Liver (tissue), 9 donors: Measurements from ENCODE around the gene MYL6. TPM values are rescaled to one million over a fixed set of nuclear protein-coding genes. Genes with fewer than 3 reads are reported as not detected.

ENCODE experiments used
- DNase-seq: peaks from one replicate; pipeline ENCODE4 v3.0.0-alpha.2; 2017; ENCODE audit warnings: low spot score
- H3K27ac ChIP-seq, 2 donors: one replicate each; pipeline ENCODE4 v1.7.0; 2013; ENCODE audit warnings: inconsistent platforms in 2 of 2, low read length in 2 of 2, control low read depth in 1 of 2, low read depth in 1 of 2, mild to moderate bottlenecking in 1 of 2
- H3K27me3 ChIP-seq, 4 donors: one replicate each; pipeline versions ENCODE4 v1.6.1 to v1.7.0; 2013; ENCODE audit warnings: low read length in 3 of 4, inconsistent platforms in 1 of 4, mild to moderate bottlenecking in 1 of 4, moderate library complexity in 1 of 4; ENCODE audit not compliant: control insufficient read depth in 4 of 4, insufficient read depth in 4 of 4
- H3K36me3 ChIP-seq, 4 donors: one replicate each; pipeline versions ENCODE4 v1.6.1 to v1.7.0; 2013; ENCODE audit warnings: low read length in 3 of 4, mild to moderate bottlenecking in 3 of 4, low read depth in 1 of 4, moderate library complexity in 1 of 4; ENCODE audit not compliant: control insufficient read depth in 4 of 4, insufficient read depth in 3 of 4
- H3K4me1 ChIP-seq, 4 donors: one replicate each; pipeline versions ENCODE4 v1.6.1 to v1.7.0; 2013; ENCODE audit warnings: low read length in 3 of 4, mild to moderate bottlenecking in 3 of 4, moderate library complexity in 1 of 4; ENCODE audit not compliant: control insufficient read depth in 4 of 4, insufficient read depth in 4 of 4
- H3K4me3 ChIP-seq, 3 donors: one replicate each; pipeline versions ENCODE4 v1.6.1 to v1.7.0; 2013; ENCODE audit warnings: low read length in 3 of 3, control low read depth in 1 of 3, low read depth in 1 of 3, mild to moderate bottlenecking in 1 of 3
- H3K9ac ChIP-seq, 2 donors: one replicate each; pipeline ENCODE4 v1.7.0; 2013; ENCODE audit warnings: low read length in 2 of 2, mild to moderate bottlenecking in 2 of 2, moderate library complexity in 2 of 2, control low read depth in 1 of 2, low read depth in 1 of 2
- H3K9me3 ChIP-seq, 4 donors: one replicate each; pipeline versions ENCODE4 v1.6.1 to v1.7.0; 2013; ENCODE audit warnings: low read length in 3 of 4; ENCODE audit not compliant: control insufficient read depth in 4 of 4
- ATF3 ChIP-seq: IDR thresholded peaks from 2 replicates; pipeline ENCODE4 v1.6.1; 2016; ENCODE audit warnings: antibody characterized with exemption
- EGR1 ChIP-seq, 2 donors: IDR thresholded peaks; 2 replicates each; pipeline ENCODE4 v1.6.1; 2016 to 2018; ENCODE audit warnings: antibody characterized with exemption in 2 of 2, low read depth in 2 of 2
- FOXA1 ChIP-seq: IDR thresholded peaks from 2 replicates; pipeline ENCODE4 v1.6.1; 2016; ENCODE audit warnings: antibody characterized with exemption
- FOXA2 ChIP-seq: IDR thresholded peaks from 2 replicates; pipeline ENCODE4 v1.6.1; 2016; ENCODE audit warnings: antibody characterized with exemption
- HNF4A ChIP-seq, 2 donors: conservative IDR thresholded peaks; 2 replicates each; pipeline ENCODE4 v1.6.1; 2016; ENCODE audit warnings: antibody characterized with exemption in 2 of 2, mild to moderate bottlenecking in 2 of 2
- HNF4G ChIP-seq: IDR thresholded peaks from 2 replicates; pipeline ENCODE4 v1.6.1; 2016; ENCODE audit warnings: antibody characterized with exemption
- MAX ChIP-seq: IDR thresholded peaks from 2 replicates; pipeline ENCODE4 v1.6.1; 2016; ENCODE audit warnings: antibody characterized with exemption
- RAD21 ChIP-seq, 2 donors: IDR thresholded peaks; 2 replicates each; pipeline ENCODE4 v1.6.1; 2016; ENCODE audit warnings: antibody characterized with exemption in 2 of 2, mild to moderate bottlenecking in 2 of 2
- REST ChIP-seq: IDR thresholded peaks from 2 replicates; pipeline ENCODE4 v1.6.1; 2016; ENCODE audit warnings: antibody characterized with exemption, mild to moderate bottlenecking
- RXRA ChIP-seq, 2 donors: IDR thresholded peaks; 2 replicates each; pipeline ENCODE4 v1.6.1; 2017 to 2018; ENCODE audit warnings: antibody characterized with exemption in 2 of 2, mild to moderate bottlenecking in 1 of 2
- SP1 ChIP-seq: IDR thresholded peaks from 2 replicates; pipeline ENCODE4 v1.6.1; 2018; ENCODE audit warnings: antibody characterized with exemption, mild to moderate bottlenecking
- YY1 ChIP-seq: IDR thresholded peaks from 2 replicates; pipeline ENCODE4 v1.6.1; 2016; ENCODE audit warnings: antibody characterized with exemption, mild to moderate bottlenecking
- ZBTB33 ChIP-seq: IDR thresholded peaks from 2 replicates; pipeline ENCODE4 v1.6.1; 2016; ENCODE audit warnings: antibody characterized with exemption
- WGBS: extraction: QIAGEN DNeasy Blood & Tissue Kit; methylation state at CpG from one replicate; pipeline ENCODE4 v1.1.7; 2013; 5-methylcytosine and 5-hydroxymethylcytosine counted together
- polyA plus RNA-seq, 2 donors: library from polyadenylated mRNA; stranded (reverse) in 1 of 2; unstranded in 1 of 2; fragments of 200-250 nt in 1 of 2; fragments of >200 nt in 1 of 2; fragmentation: Nextera tagmentation in 1 of 2; extraction: Ambion mirVana in 1 of 2; gene quantifications; one replicate each; pipeline versions ENCODE4 v1.2.1 to v1.2.3, GENCODE V29; 2013 to 2015
- total RNA-seq, 2 donors: library from RNA; depleted of rRNA; stranded (reverse); fragments of >200 nt; gene quantifications; one replicate each; pipeline ENCODE4 v1.2.3, GENCODE V29; 2014
- donor health status: healthy.
- donor health status: healthy.
- donor health status: healthy.
- donor health status: healthy.
- donor health status: healthy.

MYL6 gene
- total and polyA plus RNA-seq, 4 donors: 298 to 975 (median 624) TPM

GRCh38 chr12:56119361-56119796, 38.8 kb upstream of the MYL6 start (continued):
- peak; percentile 46 for TF ChIP-seq FOXA1
- peak; percentile 83 for TF ChIP-seq MAX
- peak; percentile 68 for TF ChIP-seq SP1
- peak; percentile 32 for TF ChIP-seq ZBTB33
- TF ChIP-seq YY1: peak; percentile 58
- no peak for TF ChIP-seq FOXA2
- peak; percentile 65 to 68 for TF ChIP-seq HNF4A (conservative IDR thresholded peaks at IDR 0.05)
- TF ChIP-seq ATF3: peak; percentile 20
- TF ChIP-seq EGR1 (IDR thresholded peaks at IDR 0.05; ENCODE audit: low read depth in 2 of 2): no peak

GRCh38 chr12:56120158-56120846, 37.9 kb upstream of the MYL6 start:
- H3K4me1 ChIP-seq: peaks cover 34 to 59% (median 49%) of the 10 kb centered on the region in 4 donors

More at GRCh38 chr12:56120158-56120846, 37.9 kb upstream of the MYL6 start:
- no peak overlapping the region for H3K4me3 ChIP-seq
- H3K27me3 ChIP-seq: no peaks in the 10 kb centered on the region
- no peaks in the 10 kb centered on the region for H3K9me3 ChIP-seq
- peak overlapping the region in 1 of 2 donors; percentile 36 for H3K9ac ChIP-seq
- no peak for DNase-seq
- 91% methylated on average over 17 of the region's 17 CpGs for WGBS
- H3K27ac ChIP-seq: peak overlapping the region; percentile 71 to 89
- no peaks in the 10 kb centered on the region for H3K36me3 ChIP-seq
- TF ChIP-seq EGR1 (IDR thresholded peaks at IDR 0.05; ENCODE audit: low read depth in 2 of 2) (no peak), REST (no peak), MAX (no peak), FOXA1 (no peak), ATF3 (no peak), HNF4A (conservative IDR thresholded peaks at IDR 0.05) (no peak), RAD21 (IDR thresholded peaks at IDR 0.05) (no peak), RXRA (IDR thresholded peaks at IDR 0.05) (no peak), ZBTB33 (no peak), FOXA2 (no peak), YY1 (no peak), HNF4G (no peak)
